ENCODE measurements around the gene USP34. TPM values are rescaled to one million over a fixed set of nuclear protein-coding genes. Genes with fewer than 3 reads are reported as not detected.

Gene USP34
- total and polyA plus RNA-seq, 7 donors, result 40.2 to 71.5 (median 54.0) TPM

DNA sequence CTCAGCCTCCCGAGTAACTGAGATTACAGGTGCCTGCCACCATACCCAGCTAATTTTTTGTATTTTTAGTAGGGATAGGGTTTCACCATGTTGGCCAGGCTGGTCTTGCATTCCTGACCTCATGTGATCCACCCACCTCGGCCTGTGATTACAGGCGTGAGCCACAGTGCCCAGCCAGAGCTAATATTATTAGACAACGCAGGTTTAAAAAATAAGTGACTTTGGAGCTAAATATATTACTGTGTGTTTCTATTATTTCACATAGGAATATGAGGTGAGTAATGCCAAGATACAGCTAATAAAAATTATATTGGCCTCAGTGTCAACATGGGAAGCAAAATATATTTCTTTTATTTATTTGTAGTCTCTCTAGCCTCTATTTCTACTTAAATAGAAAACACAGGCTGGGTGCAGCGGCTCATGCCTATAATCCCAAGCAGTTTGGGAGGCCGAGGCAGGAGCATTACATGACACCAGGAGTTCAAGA is 188.7 kb downstream of the USP34 start:
- no peaks in the 10 kb centered on the region for H3K9me3 ChIP-seq
- TF ChIP-seq, protein P1, sequence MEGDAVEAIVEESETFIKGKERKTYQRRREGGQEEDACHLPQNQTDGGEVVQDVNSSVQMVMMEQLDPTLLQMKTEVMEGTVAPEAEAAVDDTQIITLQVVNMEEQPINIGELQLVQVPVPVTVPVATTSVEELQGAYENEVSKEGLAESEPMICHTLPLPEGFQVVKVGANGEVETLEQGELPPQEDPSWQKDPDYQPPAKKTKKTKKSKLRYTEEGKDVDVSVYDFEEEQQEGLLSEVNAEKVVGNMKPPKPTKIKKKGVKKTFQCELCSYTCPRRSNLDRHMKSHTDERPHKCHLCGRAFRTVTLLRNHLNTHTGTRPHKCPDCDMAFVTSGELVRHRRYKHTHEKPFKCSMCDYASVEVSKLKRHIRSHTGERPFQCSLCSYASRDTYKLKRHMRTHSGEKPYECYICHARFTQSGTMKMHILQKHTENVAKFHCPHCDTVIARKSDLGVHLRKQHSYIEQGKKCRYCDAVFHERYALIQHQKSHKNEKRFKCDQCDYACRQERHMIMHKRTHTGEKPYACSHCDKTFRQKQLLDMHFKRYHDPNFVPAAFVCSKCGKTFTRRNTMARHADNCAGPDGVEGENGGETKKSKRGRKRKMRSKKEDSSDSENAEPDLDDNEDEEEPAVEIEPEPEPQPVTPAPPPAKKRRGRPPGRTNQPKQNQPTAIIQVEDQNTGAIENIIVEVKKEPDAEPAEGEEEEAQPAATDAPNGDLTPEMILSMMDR (IDR thresholded peaks at IDR 0.05), result no peak
- ATAC-seq (no peak), DNase-seq (no peak)
- H3K27me3 ChIP-seq (ENCODE audit: insufficient read depth in 3 of 3, low read length in 2 of 3), result no peaks in the 10 kb centered on the region
- H3K4me1 ChIP-seq, result no peaks in the 10 kb centered on the region
- no peak overlapping the region for H3K4me3 ChIP-seq
- H3K36me3 ChIP-seq (ENCODE audit: insufficient read depth in 1 of 2, low read depth in 1 of 2), result peaks cover 1 to 86% of the 10 kb centered on the region in 2 donors
- H3K27ac ChIP-seq, result no peak overlapping the region
- 56 to 69% (median 67%) methylated on average over 6 of the region's 6 CpGs for WGBS, 3 donors
- intact Hi-C loops (cut with DNase I), result loop anchor here in 1 of 2 donors (10.0 kb wide), 1 partner anchor 53 kb away; no protein-coding TSS in a partner anchor

DNA sequence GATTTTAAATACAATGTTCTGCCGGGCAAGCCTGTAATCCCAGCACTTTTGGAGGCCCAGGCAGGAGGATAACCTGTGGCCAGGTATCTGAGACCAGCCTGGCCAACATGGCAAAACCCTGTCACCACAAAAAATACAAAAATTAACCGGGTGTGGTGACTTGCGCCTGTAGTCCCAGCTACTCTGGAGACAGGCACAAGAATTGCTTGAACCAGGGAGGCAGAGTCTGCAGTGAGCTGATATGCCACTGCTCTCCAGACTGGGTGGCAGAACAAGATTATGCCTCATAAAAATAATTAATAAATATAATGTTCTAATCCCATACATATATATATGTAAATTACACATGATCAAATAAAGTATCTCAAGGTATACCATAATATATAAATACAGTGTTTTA is 189.6 kb downstream of the USP34 start:
- WGBS, 3 donors, result 95 to 97% (median 95%) methylated on average over 3 of the region's 3 CpGs
- no peaks in the 10 kb centered on the region for H3K27me3 ChIP-seq (ENCODE audit: insufficient read depth in 3 of 3, low read length in 2 of 3)

DNA sequence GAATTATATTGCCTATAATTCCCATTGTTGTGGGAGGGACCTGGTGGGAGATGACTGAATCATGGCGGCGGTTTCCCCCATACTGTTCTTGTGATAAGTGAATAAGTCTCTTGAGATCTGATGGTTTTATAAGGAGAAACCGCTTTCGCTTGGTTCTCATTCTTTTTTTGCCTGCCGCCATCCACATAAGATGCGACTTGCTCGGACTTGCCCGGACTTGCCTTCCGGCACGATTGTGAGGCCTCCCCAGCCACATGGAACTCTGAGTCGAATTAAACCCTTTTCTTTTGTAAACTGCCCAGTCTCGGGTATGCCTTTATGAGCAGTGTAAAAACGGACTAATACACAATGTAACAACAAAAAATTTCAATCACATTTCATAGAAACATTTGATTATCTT is 193.1 kb downstream of the USP34 start:
- Histone ChIP-seq H3K27ac (no peak overlapping the region), H3K4me3 (no peak overlapping the region), H3K36me3 (ENCODE audit: insufficient read depth in 1 of 2, low read depth in 1 of 2) (peaks cover 0 to 93% of the 10 kb centered on the region in 2 donors), H3K27me3 (ENCODE audit: insufficient read depth in 3 of 3, low read length in 2 of 3) (no peaks in the 10 kb centered on the region), H3K4me1 (no peaks in the 10 kb centered on the region), H3K9me3 (no peaks in the 10 kb centered on the region)
- WGBS, 3 donors, result 96 to 97% (median 96%) methylated on average over 13 of the region's 13 CpGs
- ATAC-seq (no peak), DNase-seq (no peak)
- TF ChIP-seq, protein P1 (IDR thresholded peaks at IDR 0.05), result no peak
- intact Hi-C loops (cut with DNase I), result no loop called here

More for the DNA sequence above, 189.6 kb downstream of the USP34 start:
- intact Hi-C loops (cut with DNase I), result loop anchor here in 1 of 2 donors (10.0 kb wide), 1 partner anchor 53 kb away; no protein-coding TSS in a partner anchor
- TF ChIP-seq, protein P1 (IDR thresholded peaks at IDR 0.05), result no peak
- Histone ChIP-seq H3K27ac (no peak overlapping the region), H3K4me3 (no peak overlapping the region), H3K4me1 (no peaks in the 10 kb centered on the region), H3K9me3 (no peaks in the 10 kb centered on the region), H3K36me3 (ENCODE audit: insufficient read depth in 1 of 2, low read depth in 1 of 2) (peaks cover 0 to 85% of the 10 kb centered on the region in 2 donors)
- no peak for DNase-seq
- ATAC-seq, result no peak

DNA sequence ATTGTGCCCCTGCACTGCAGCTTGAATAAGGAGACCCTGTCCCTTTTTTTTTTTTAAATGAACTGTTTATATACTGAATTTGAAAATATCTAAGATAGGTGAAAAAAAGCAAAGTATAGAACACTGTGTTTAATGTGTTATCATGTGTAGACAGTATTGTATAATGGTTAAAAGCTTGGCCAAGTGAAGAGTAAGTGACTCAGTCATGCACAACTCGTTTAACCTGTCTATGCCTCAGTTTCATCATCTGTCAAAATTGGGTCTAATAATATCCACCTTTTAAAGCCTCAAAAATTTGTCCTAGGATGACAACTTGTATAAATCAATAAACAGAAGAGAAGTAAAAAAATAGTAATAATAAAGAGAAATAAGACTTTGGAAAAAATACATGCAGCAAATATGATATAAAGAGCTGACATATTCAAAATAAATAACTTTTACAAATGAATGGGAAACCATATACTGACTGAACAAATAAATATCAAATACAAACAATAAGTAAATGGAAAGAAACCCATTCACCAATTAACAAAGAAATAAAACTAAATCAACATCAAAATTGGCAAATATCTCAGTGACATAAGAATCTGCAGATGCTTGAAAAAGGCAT is 195.2 kb downstream of the USP34 start:
- Histone ChIP-seq H3K27ac (no peak overlapping the region), H3K4me3 (no peak overlapping the region), H3K4me1 (no peaks in the 10 kb centered on the region), H3K9me3 (no peaks in the 10 kb centered on the region), H3K36me3 (ENCODE audit: insufficient read depth in 1 of 2, low read depth in 1 of 2) (peaks cover 0 to 79% of the 10 kb centered on the region in 2 donors), H3K27me3 (ENCODE audit: insufficient read depth in 3 of 3, low read length in 2 of 3) (no peaks in the 10 kb centered on the region)
- no peak for DNase-seq
- TF ChIP-seq, protein P1 (IDR thresholded peaks at IDR 0.05), result no peak
- intact Hi-C loops (cut with DNase I), result no loop called here
- WGBS, 3 donors, result 90 to 93% (median 90%) methylated on average over 1 of the region's 1 CpG
- ATAC-seq, result no peak

All from psoas muscle (tissue), 8 donors.